Omental fat pad (tissue), 4 donors: ENCODE results near the gene EQTN. TPM values are rescaled to one million over a fixed set of nuclear protein-coding genes. Genes with fewer than 3 reads are reported as not detected.

Experiments
- ATAC-seq: fragments of 150-250 bp; one replicate; pipeline ENCODE4 v1.9.1; 2016; ENCODE audit warnings: mild to moderate bottlenecking, moderate library complexity; ENCODE audit not compliant: low FRiP score
- DNase-seq: peaks from one replicate; pipeline ENCODE4 v3.0.0-alpha.2; 2019; ENCODE audit warnings: low spot score
- CTCF ChIP-seq, 3 donors: fragments of 450-650 bp; IDR thresholded peaks; one replicate each; pipeline ENCODE4 v1.5.1; 2016 to 2017; ENCODE audit warnings: antibody characterized with exemption in 3 of 3, mild to moderate bottlenecking in 3 of 3, moderate library complexity in 2 of 3
- total RNA-seq, 4 donors: library from RNA; depleted of rRNA; stranded (reverse); fragments of >200 nt; gene quantifications; one replicate each; pipeline ENCODE4 v1.1.0, GENCODE V29; 2016

EQTN gene
- total RNA-seq, 4 donors from 2014 or later, result 0.95 TPM; not detected in 3

DNA sequence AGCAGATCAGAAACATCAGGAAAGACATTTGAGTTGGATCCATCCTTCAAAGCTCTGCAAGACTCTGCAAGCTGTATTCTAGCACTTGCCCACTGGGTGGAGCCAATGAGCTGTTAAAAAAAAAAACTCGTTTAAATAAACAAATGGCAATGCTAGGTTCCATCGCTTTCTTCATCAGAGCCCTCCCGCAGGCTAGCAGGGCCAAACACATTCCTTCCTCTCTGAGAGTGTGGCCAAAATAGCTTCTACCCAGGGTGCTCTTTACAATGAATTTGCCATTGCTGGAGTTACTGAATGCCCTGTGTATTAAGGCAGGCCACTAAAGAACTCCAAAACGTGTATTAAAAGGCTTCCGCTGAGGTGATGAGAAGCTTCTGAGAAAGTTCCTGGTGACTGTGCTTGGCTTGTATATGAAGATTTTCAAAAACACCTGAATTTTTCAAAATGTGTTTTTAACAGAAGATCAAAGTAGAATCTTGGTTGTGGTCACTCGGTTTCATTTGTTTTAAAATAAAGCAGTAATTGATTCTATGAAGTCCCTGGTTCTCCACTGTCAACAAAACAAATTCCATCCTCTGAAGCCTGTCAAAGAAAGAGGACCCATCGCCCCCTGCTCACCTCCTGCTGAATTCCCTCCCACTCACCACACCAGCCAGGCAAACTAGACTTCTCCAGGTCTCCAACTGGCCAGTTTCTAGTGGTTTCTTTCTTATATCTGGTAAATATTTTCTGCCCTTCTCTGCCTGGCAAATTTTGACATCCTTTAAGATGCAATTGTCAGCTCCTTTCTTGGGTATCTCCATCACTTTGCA lies 36.5 kb upstream of the EQTN start:
- no peak for DNase-seq
- peak; percentile 67 for ATAC-seq
- TF ChIP-seq CTCF (IDR thresholded peaks at IDR 0.05), result peak in 1 of 3 donors; percentile 59

GRCh38 chr9:27331393-27331792 lies 34.4 kb upstream of the EQTN start:
- no peak for TF ChIP-seq CTCF (IDR thresholded peaks at IDR 0.05)
- DNase-seq (no peak), ATAC-seq (no peak)

DNA sequence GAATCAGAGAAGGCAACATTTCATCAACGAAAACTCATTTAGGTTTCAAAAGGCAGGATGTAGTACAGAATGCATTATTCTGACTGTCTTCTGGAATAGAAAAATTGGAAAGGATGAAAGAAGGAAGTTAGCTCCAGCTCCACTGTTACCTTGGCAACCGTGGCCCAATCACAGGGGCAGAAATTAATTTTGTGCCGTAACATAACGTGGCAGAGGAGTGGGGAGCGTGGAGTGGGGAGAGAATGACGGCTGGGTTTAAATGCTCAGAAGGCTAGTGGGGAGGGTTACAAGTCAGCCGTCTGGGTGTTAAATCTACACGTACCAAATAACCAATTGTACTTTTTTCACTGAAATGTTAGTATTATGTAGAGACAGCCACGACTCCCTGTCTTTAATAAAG lies 32.3 kb upstream of the EQTN start:
- TF ChIP-seq CTCF (IDR thresholded peaks at IDR 0.05), result no peak
- ATAC-seq, result no peak
- DNase-seq, result no peak

- TF ChIP-seq CTCF (IDR thresholded peaks at IDR 0.05), result no peak
- ATAC-seq (no peak), DNase-seq (no peak)
Observed at GRCh38 chr9:27328483-27328882, 31.5 kb upstream of the EQTN start.

DNA sequence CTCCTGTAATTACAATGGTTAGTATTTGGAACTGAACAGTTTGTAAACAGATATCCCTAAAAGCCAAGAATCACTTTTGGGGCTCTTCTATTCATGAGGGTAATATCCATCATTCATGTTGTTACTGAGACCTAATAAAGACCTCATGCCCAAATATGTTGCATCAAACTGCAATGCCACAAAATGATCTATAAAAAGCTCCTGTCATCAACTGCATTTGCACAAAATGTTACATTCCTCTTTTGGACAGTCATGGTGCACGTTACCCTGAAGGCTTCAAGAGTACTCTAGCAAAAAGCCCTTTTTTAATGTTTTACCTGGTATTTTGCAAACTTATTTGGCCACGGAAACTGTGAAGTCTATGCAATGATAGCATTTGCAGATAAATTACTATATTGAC lies 14.2 kb upstream of the EQTN start:
- no peak for TF ChIP-seq CTCF (IDR thresholded peaks at IDR 0.05)
- ATAC-seq, result no peak

GRCh38 chr9:27310582-27310981 lies 13.6 kb upstream of the EQTN start:
- no peak for TF ChIP-seq CTCF (IDR thresholded peaks at IDR 0.05)
- no peak for ATAC-seq
- DNase-seq, result no peak

More for the DNA sequence above, 14.2 kb upstream of the EQTN start:
- no peak for DNase-seq
